H9 (cell line): ENCODE measurements around the gene KDM4F. TPM values are rescaled to one million over a fixed set of nuclear protein-coding genes. Genes with fewer than 3 reads are reported as not detected.

Experiments
- DNase-seq: peaks from one replicate; pipeline ENCODE4 v3.0.0-alpha.2; 2017
- H2AFZ ChIP-seq: one replicate; pipeline ENCODE4 v1.6.1; 2013; ENCODE audit warnings: mild to moderate bottlenecking, low read length, control low read depth, moderate library complexity
- H2AK5ac ChIP-seq: 2 replicates; pipeline ENCODE4 v1.6.1; 2013; ENCODE audit warnings: low read length, control low read depth, mixed read lengths; ENCODE audit not compliant: insufficient read length
- H2BK120ac ChIP-seq: one replicate; pipeline ENCODE4 v1.6.1; 2013; ENCODE audit warnings: low read depth, mild to moderate bottlenecking, low read length, control low read depth, inconsistent platforms; ENCODE audit not compliant: poor library complexity, severe bottlenecking
- H2BK12ac ChIP-seq: 2 replicates; pipeline ENCODE4 v1.6.1; 2013; ENCODE audit warnings: low read length, control low read depth, mixed read lengths, low read depth; ENCODE audit not compliant: insufficient read length
- H2BK15ac ChIP-seq: 2 replicates; pipeline ENCODE4 v1.6.1; 2013; ENCODE audit warnings: low read depth, low read length, control low read depth
- H2BK20ac ChIP-seq: one replicate; pipeline ENCODE4 v1.6.1; 2013; ENCODE audit warnings: low read depth, mild to moderate bottlenecking, low read length, control low read depth, inconsistent platforms; ENCODE audit not compliant: poor library complexity, severe bottlenecking
- H2BK5ac ChIP-seq: 2 replicates; pipeline ENCODE4 v1.6.1; 2013; ENCODE audit warnings: low read length, control low read depth, mixed read lengths; ENCODE audit not compliant: insufficient read length
- H3K14ac ChIP-seq: 2 replicates; pipeline ENCODE4 v1.6.1; 2013; ENCODE audit warnings: low read length, control low read depth; ENCODE audit not compliant: insufficient read depth
- H3K18ac ChIP-seq: 2 replicates; pipeline ENCODE4 v1.6.1; 2013; ENCODE audit warnings: low read depth, mild to moderate bottlenecking, mixed read lengths, low read length, control low read depth; ENCODE audit not compliant: insufficient read length
- H3K23ac ChIP-seq: 2 replicates; pipeline ENCODE4 v1.6.1; 2013; ENCODE audit warnings: low read length, control low read depth, mixed read lengths, low read depth; ENCODE audit not compliant: insufficient read length
- H3K23me2 ChIP-seq: 2 replicates; pipeline ENCODE4 v1.6.1; 2013; ENCODE audit warnings: low read depth, mild to moderate bottlenecking, mixed read lengths, low read length, control low read depth; ENCODE audit not compliant: insufficient read length, poor library complexity, severe bottlenecking
- H3K27ac ChIP-seq: 2 replicates; pipeline ENCODE4 v1.5.1; 2013; ENCODE audit warnings: low read length, control low read depth, mixed read lengths, low read depth; ENCODE audit not compliant: insufficient read length
- H3K27me3 ChIP-seq: 2 replicates; pipeline ENCODE4 v1.6.1; 2013; ENCODE audit warnings: low read length, control low read depth, inconsistent platforms; ENCODE audit not compliant: insufficient read depth
- H3K4ac ChIP-seq: 2 replicates; pipeline ENCODE4 v1.6.1; 2013; ENCODE audit warnings: low read depth, mild to moderate bottlenecking, control low read depth, inconsistent platforms, low read length, moderate library complexity
- H3K4me1 ChIP-seq: 2 replicates; pipeline ENCODE4 v1.6.1; 2013; ENCODE audit warnings: low read length, control low read depth, inconsistent platforms; ENCODE audit not compliant: insufficient read depth
- H3K4me2 ChIP-seq: 2 replicates; pipeline ENCODE4 v1.6.1; 2013; ENCODE audit warnings: low read length, control low read depth, mixed read lengths; ENCODE audit not compliant: insufficient read length, insufficient read depth
- H3K56ac ChIP-seq: 2 replicates; pipeline ENCODE4 v1.6.1; 2013; ENCODE audit warnings: low read depth, mild to moderate bottlenecking, mixed read lengths, low read length, control low read depth; ENCODE audit not compliant: insufficient read length
- H3K79me1 ChIP-seq: 2 replicates; pipeline ENCODE4 v1.6.1; 2013; ENCODE audit warnings: low read depth, mild to moderate bottlenecking, moderate library complexity, low read length, control low read depth, inconsistent platforms; ENCODE audit not compliant: insufficient read depth, poor library complexity, severe bottlenecking
- H3K79me2 ChIP-seq: 2 replicates; pipeline ENCODE4 v1.6.1; 2013; ENCODE audit warnings: low read length, control low read depth, inconsistent platforms; ENCODE audit not compliant: insufficient read depth
- H3K9ac ChIP-seq: 2 replicates; pipeline ENCODE4 v1.6.1; 2013; ENCODE audit warnings: low read length, control low read depth, mixed read lengths; ENCODE audit not compliant: insufficient read length; ENCODE audit errors: extremely low read depth
- H3K9me3 ChIP-seq: one replicate; pipeline ENCODE4 v1.6.1; 2013; ENCODE audit warnings: low read depth, low read length, inconsistent platforms; ENCODE audit not compliant: control insufficient read depth
- H3T11ph ChIP-seq: one replicate; pipeline ENCODE4 v1.6.1; 2013; ENCODE audit warnings: mild to moderate bottlenecking, low read length, control low read depth, inconsistent platforms
- H4K20me1 ChIP-seq: one replicate; pipeline ENCODE4 v1.6.1; 2013; ENCODE audit not compliant: control insufficient read depth, insufficient read length, insufficient read depth
- H4K5ac ChIP-seq: 2 replicates; pipeline ENCODE4 v1.6.1; 2013; ENCODE audit warnings: low read depth, mild to moderate bottlenecking, mixed read lengths, low read length, control low read depth; ENCODE audit not compliant: insufficient read length
- H4K8ac ChIP-seq: replicated peaks from 2 replicates; pipeline ENCODE4 v1.6.1; 2013; ENCODE audit warnings: low read length, control low read depth, mixed read lengths, low read depth; ENCODE audit not compliant: insufficient read length
- H4K91ac ChIP-seq: 2 replicates; pipeline ENCODE4 v1.6.1; 2013; ENCODE audit warnings: low read depth, mild to moderate bottlenecking, moderate library complexity, mixed read lengths, low read length, control low read depth; ENCODE audit not compliant: insufficient read length
- H3K27ac Mint-ChIP-seq, 3 experiments: 2 replicates in 2 of 3; 3 replicates in 1 of 3; pipeline ENCODE4 v1.8.0; 2020 to 2021; ENCODE audit warnings: mixed read lengths in 3 of 3, mild to moderate bottlenecking in 1 of 3, moderate library complexity in 1 of 3
- H3K27me3 Mint-ChIP-seq: 2 replicates; pipeline ENCODE4 v1.8.0; 2021; ENCODE audit warnings: low read depth, mild to moderate bottlenecking, moderate library complexity, mixed read lengths
- H3K36me3 Mint-ChIP-seq, 3 experiments: 2 replicates in 2 of 3; 3 replicates in 1 of 3; pipeline ENCODE4 v1.8.0; 2020 to 2021; ENCODE audit warnings: low read depth in 3 of 3, mixed read lengths in 3 of 3; ENCODE audit not compliant: insufficient read depth in 1 of 3
- H3K4me1 Mint-ChIP-seq, 2 experiments: 2 replicates each; pipeline ENCODE4 v1.8.0; 2020; ENCODE audit warnings: mixed read lengths in 2 of 2
- H3K4me3 Mint-ChIP-seq, 2 experiments: 2 replicates in 1 of 2; 3 replicates in 1 of 2; pipeline ENCODE4 v1.8.0; 2020 to 2021; ENCODE audit warnings: mild to moderate bottlenecking in 2 of 2, mixed read lengths in 2 of 2, moderate library complexity in 1 of 2
- H3K9me3 Mint-ChIP-seq, 2 experiments: 2 replicates in 1 of 2; 3 replicates in 1 of 2; pipeline ENCODE4 v1.8.0; 2020; ENCODE audit warnings: mild to moderate bottlenecking in 2 of 2, mixed read lengths in 2 of 2, moderate library complexity in 1 of 2
- CTCF ChIP-seq: fragments of 200-600 bp; sonication (generic); conservative IDR thresholded peaks from 3 replicates; pipeline ENCODE4 v1.8.0; 2021; ENCODE audit warnings: antibody characterized with exemption, mild to moderate bottlenecking
- WGBS: extraction: QIAGEN DNeasy Blood & Tissue Kit; methylation state at CpG from one replicate; pipeline ENCODE4 v1.1.7; 2013; ENCODE audit warnings: missing lambda C conversion rate, low lambda C conversion rate, mixed read lengths; ENCODE audit not compliant: insufficient read length; ENCODE audit errors: extremely low coverage; 5-methylcytosine and 5-hydroxymethylcytosine counted together
- total RNA-seq: library from RNA; stranded (reverse); gene quantifications from 2 replicates; pipeline ENCODE4 v1.2.1, GENCODE V29; 2021

Gene KDM4F
- total RNA-seq, 1 experiment from 2014 or later: not detected

DNA sequence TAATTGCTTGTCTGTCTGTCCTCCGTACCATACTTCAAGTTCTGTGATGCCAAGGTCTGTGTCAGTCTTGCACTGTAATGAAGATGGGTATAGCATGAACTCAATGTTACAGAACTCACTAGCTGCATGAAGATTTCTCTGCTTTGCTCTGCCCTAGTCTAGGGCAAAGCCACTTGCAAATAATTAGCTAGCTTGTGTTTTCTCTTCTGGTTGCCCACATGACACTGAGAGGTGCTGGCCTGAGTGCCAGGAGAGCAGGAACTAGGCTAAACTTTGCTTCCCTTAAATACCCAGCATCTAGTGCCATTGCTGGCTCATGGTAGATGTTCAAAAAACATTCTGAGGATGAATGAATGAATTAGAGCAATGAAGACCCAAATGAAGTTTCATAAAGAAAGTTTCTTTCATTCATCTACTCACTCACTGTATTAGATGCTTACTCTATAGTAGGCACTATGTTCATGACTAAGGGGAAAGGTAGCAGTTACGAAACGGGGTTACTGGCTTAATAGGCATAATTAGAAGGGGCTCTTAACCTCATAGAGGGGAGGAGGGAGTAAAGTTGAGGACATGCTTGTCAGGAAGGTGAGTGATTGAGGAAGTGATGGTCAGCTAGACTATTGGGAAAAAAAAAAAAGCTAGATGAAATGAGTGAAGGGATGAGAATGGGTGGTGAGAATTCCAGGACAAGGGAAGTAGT, 36.0 kb downstream of the KDM4F start:
- no peak overlapping the region for H3T11ph ChIP-seq
- no peak overlapping the region for H2AK5ac ChIP-seq
- H2BK120ac ChIP-seq: no peak overlapping the region
- H3K9ac ChIP-seq: no peak overlapping the region
- no peak overlapping the region for H2BK20ac ChIP-seq
- no peak overlapping the region for H2BK12ac ChIP-seq
- H3K4ac ChIP-seq: no peak overlapping the region
- no peak overlapping the region for H4K8ac ChIP-seq
- peaks cover 45% of the 10 kb centered on the region for H3K27me3 Mint-ChIP-seq
- no peaks in the 10 kb centered on the region for H3K79me1 ChIP-seq
- H4K20me1 ChIP-seq: no peaks in the 10 kb centered on the region
- H3K36me3 Mint-ChIP-seq: no peaks in the 10 kb centered on the region
- peaks cover 3% of the 10 kb centered on the region; the same call in 1 of the 2 replicates for H3K4me1 ChIP-seq
- H3K23me2 ChIP-seq: peaks cover 6% of the 10 kb centered on the region
- H3K27ac Mint-ChIP-seq: no peak overlapping the region
- H3K4me3 Mint-ChIP-seq: no peak overlapping the region
- no peak overlapping the region for H2AFZ ChIP-seq
- no peak overlapping the region for H3K4me2 ChIP-seq
- H2BK5ac ChIP-seq: no peak overlapping the region
- no peak overlapping the region for H2BK15ac ChIP-seq
- H3K56ac ChIP-seq: no peak overlapping the region
- H3K27me3 ChIP-seq: no peaks in the 10 kb centered on the region; the same call in 1 of the 2 replicates
- no peaks in the 10 kb centered on the region for H3K9me3 ChIP-seq
- no peaks in the 10 kb centered on the region for H3K9me3 Mint-ChIP-seq
- H3K4me1 Mint-ChIP-seq: peaks cover 13 to 16% of the 10 kb centered on the region in 2 experiments
- H3K79me2 ChIP-seq: no peaks in the 10 kb centered on the region
- no peak overlapping the region for H3K23ac ChIP-seq
- no peak for DNase-seq
- H4K91ac ChIP-seq: no peak overlapping the region
- no peak for TF ChIP-seq CTCF
- H3K14ac ChIP-seq: no peak overlapping the region
- no peak overlapping the region for H3K27ac ChIP-seq
- no peak overlapping the region for H4K5ac ChIP-seq
- H3K18ac ChIP-seq: no peak overlapping the region
- WGBS: no CpG with 5 or more reads among the region's 3 CpGs
